C4-2B (cell line): ENCODE data around the gene MIEF1.

Experiments
- ZFX ChIP-seq: fragments of 450-650 bp; IDR thresholded peaks from 2 replicates; pipeline ENCODE4 v1.6.1; 2017
- TF ChIP-seq, protein P1 (sequence below): fragments of 450-650 bp; conservative IDR thresholded peaks from 2 replicates; pipeline ENCODE4 v1.5.1; 2017; ENCODE audit warnings: mild to moderate bottlenecking

DNA sequence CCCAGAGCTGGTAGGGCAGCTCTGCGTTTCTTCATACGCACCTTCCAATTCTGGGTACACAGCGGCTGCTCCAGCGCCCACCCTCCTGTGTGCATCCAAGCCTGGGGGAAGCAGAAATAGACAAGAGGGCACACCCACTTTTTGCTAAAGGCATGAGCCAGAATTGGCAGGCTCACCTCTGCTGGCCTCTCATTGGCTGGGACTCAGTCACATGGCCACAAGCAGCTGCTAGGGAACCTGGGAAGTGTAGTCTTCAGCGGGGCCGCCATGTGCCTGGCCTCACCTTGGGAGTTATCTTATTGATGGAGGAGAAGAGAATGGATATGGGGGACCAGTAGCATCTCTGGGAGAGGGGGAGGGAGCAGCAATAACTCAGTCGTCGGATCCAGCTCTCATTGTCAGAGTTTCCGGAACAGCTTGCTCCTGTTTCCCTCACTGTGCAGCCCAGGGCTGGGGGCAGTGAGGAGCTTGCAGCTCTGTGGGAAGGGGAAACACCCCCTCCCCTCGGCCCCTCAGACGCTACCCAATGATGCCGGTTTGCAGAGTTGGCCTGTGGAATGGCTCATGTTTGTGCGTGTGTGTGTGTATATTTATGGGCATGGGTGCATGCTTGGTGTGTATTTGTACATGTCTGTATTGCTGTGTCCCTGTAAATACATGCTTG lies 11.8 kb upstream of the MIEF1 start:
- TF ChIP-seq, protein P1, sequence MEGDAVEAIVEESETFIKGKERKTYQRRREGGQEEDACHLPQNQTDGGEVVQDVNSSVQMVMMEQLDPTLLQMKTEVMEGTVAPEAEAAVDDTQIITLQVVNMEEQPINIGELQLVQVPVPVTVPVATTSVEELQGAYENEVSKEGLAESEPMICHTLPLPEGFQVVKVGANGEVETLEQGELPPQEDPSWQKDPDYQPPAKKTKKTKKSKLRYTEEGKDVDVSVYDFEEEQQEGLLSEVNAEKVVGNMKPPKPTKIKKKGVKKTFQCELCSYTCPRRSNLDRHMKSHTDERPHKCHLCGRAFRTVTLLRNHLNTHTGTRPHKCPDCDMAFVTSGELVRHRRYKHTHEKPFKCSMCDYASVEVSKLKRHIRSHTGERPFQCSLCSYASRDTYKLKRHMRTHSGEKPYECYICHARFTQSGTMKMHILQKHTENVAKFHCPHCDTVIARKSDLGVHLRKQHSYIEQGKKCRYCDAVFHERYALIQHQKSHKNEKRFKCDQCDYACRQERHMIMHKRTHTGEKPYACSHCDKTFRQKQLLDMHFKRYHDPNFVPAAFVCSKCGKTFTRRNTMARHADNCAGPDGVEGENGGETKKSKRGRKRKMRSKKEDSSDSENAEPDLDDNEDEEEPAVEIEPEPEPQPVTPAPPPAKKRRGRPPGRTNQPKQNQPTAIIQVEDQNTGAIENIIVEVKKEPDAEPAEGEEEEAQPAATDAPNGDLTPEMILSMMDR: no peak
- TF ChIP-seq ZFX: no peak
